Measurements from ENCODE around the gene CAMSAP2. TPM values are rescaled to one million over a fixed set of nuclear protein-coding genes. Genes with fewer than 3 reads are reported as not detected.

Gene CAMSAP2
- polyA plus RNA-seq, 1 of the 3 experiments (the other 2 are of a cell fraction), result 5.5 TPM

- no peak for TF ChIP-seq USF2 (IDR thresholded peaks at IDR 0.05; ENCODE audit: borderline replicate concordance, low read depth, low read length)
- no peak for TF ChIP-seq RCOR1 (IDR thresholded peaks at IDR 0.05; ENCODE audit: low read length)
- TF ChIP-seq FOSL2 (IDR thresholded peaks at IDR 0.05; ENCODE audit: borderline replicate concordance, low read depth), result no peak
- no peak for TF ChIP-seq ELF1 (IDR thresholded peaks at IDR 0.05)
- no peak for TF ChIP-seq RXRA (IDR thresholded peaks at IDR 0.05; ENCODE audit: borderline replicate concordance, low read depth)
- TF ChIP-seq NRF1 (IDR thresholded peaks at IDR 0.05; ENCODE audit: low read depth, low read length), result no peak
Observed at GRCh38 chr1:200849430-200849829, 110.7 kb downstream of the CAMSAP2 start (continued).

GRCh38 chr1:200850554-200850953 is 111.9 kb downstream of the CAMSAP2 start:
- no peaks in the 10 kb centered on the region for H3K79me2 ChIP-seq (ENCODE audit: insufficient read depth)
- no peaks in the 10 kb centered on the region for H4K20me1 ChIP-seq (ENCODE audit: insufficient read depth)
- CTCF ChIA-PET, result interaction anchor here (0.7 to 2.0 kb wide), 2 partner anchors 13 to 186 kb away, joined by 3 to 6 read pairs; no protein-coding TSS in a partner anchor
- H3K36me3 ChIP-seq (replicated peaks in 1 of 2; ENCODE audit: control insufficient read depth in 1 of 2, insufficient read depth in 2 of 2, low read length in 1 of 2), result peaks cover 90 to 95% of the 10 kb centered on the region in 2 experiments
- H3K4me2 ChIP-seq, result no peak overlapping the region
- POLR2A ChIA-PET, result no interaction called here
- peaks cover 8% of the 10 kb centered on the region for H3F3A ChIP-seq (replicated peaks; ENCODE audit: insufficient read depth)
- no peaks in the 10 kb centered on the region for H3K27me3 ChIP-seq (ENCODE audit: insufficient read depth)
- H3K4me1 ChIP-seq (ENCODE audit: control insufficient read depth in 1 of 2, insufficient read depth in 2 of 2, low read depth in 1 of 2, low read length in 1 of 2), result no peaks in the 10 kb centered on the region
- H3K9me2 ChIP-seq, result no peaks in the 10 kb centered on the region
- no peak overlapping the region for H3K4me3 ChIP-seq (ENCODE audit: low read depth in 2 of 2, low read length in 1 of 2)
- DNase-seq, result no peak
- H3K9me3 ChIP-seq, result no peaks in the 10 kb centered on the region
- no peak overlapping the region for H3K9ac ChIP-seq
- no peak overlapping the region for H2AFZ ChIP-seq (ENCODE audit: low read depth)
- no peak for TF ChIP-seq JUND (IDR thresholded peaks at IDR 0.05)
- TF ChIP-seq NFIC (IDR thresholded peaks at IDR 0.05; ENCODE audit: borderline replicate concordance), result no peak
- no peak for TF ChIP-seq CHD2 (IDR thresholded peaks at IDR 0.05; ENCODE audit: low read length, partially characterized antibody)
- no peak for TF ChIP-seq NRF1 (IDR thresholded peaks at IDR 0.05; ENCODE audit: low read depth, low read length)
- TF ChIP-seq SIN3A (IDR thresholded peaks at IDR 0.05; ENCODE audit: borderline replicate concordance, low read depth, low read length), result no peak
- no peak for TF ChIP-seq EP300 (IDR thresholded peaks at IDR 0.05; ENCODE audit: borderline replicate concordance in 1 of 2, low read depth in 1 of 2, low read length in 1 of 2)
- TF ChIP-seq CTCF (IDR thresholded peaks at IDR 0.05), result no peak
- no peak for TF ChIP-seq RFX5 (IDR thresholded peaks at IDR 0.05; ENCODE audit: low read length)
- TF ChIP-seq TCF12 (IDR thresholded peaks at IDR 0.05), result no peak
- TF ChIP-seq MEF2A (IDR thresholded peaks at IDR 0.05; ENCODE audit: borderline replicate concordance, low read depth), result no peak
- no peak for TF ChIP-seq MXI1 (IDR thresholded peaks at IDR 0.05; ENCODE audit: low read depth, low read length)
- TF ChIP-seq MAX (IDR thresholded peaks at IDR 0.05; ENCODE audit: low read depth), result no peak
- TF ChIP-seq GABPA (IDR thresholded peaks at IDR 0.05; ENCODE audit: low read depth), result no peak
- TF ChIP-seq SMC3 (IDR thresholded peaks at IDR 0.05; ENCODE audit: low read depth, low read length), result no peak
- TF ChIP-seq REST (IDR thresholded peaks at IDR 0.05; ENCODE audit: low read depth, low read length), result no peak
- no peak for TF ChIP-seq GATA2 (CRISPR knock-in tag; IDR thresholded peaks at IDR 0.05)
- no peak for TF ChIP-seq YY1 (IDR thresholded peaks at IDR 0.05; ENCODE audit: low read depth)
- TF ChIP-seq EZH2phosphoT487 (IDR thresholded peaks at IDR 0.05; ENCODE audit: borderline replicate concordance, low read depth), result no peak
- TF ChIP-seq FOXJ3 (CRISPR knock-in tag; IDR thresholded peaks at IDR 0.05), result no peak
- no peak for TF ChIP-seq RXRA (IDR thresholded peaks at IDR 0.05; ENCODE audit: borderline replicate concordance, low read depth)
- no peak overlapping the region for H3K27ac ChIP-seq (ENCODE audit: low read depth in 2 of 2, low read length in 1 of 2)
